Ovary (tissue), 9 donors: ENCODE results near the gene RPS6KA3. TPM values are rescaled to one million over a fixed set of nuclear protein-coding genes. Genes with fewer than 3 reads are reported as not detected.

Experiments
- DNase-seq, 5 donors: peaks; one replicate each; pipeline ENCODE4 v3.0.0-alpha.2; 2019 to 2020
- H3K27ac ChIP-seq, 2 donors: fragments of 200-600 bp; one replicate each; pipeline versions ENCODE4 v1.5.1 to v1.8.0; 2019 to 2022
- H3K27me3 ChIP-seq: fragments of 200-600 bp; one replicate; pipeline ENCODE4 v1.8.0; 2022
- H3K36me3 ChIP-seq: fragments of 200-600 bp; sonication (generic); one replicate; pipeline ENCODE4 v1.5.1; 2019
- H3K4me1 ChIP-seq: one replicate; pipeline ENCODE4 v1.8.1; 2013; ENCODE audit warnings: mild to moderate bottlenecking, moderate library complexity; ENCODE audit not compliant: insufficient read depth
- H3K4me3 ChIP-seq: fragments of 200-600 bp; sonication (generic); one replicate; pipeline ENCODE4 v1.5.1; 2017
- H3K9me3 ChIP-seq, 2 donors: fragments of 200-600 bp in 1 of 2; sonication (generic) in 1 of 2; one replicate each; pipeline versions ENCODE4 v1.5.1 to v1.8.1; 2013 to 2019; ENCODE audit warnings: mild to moderate bottlenecking in 1 of 2, moderate library complexity in 1 of 2
- CTCF ChIP-seq, 3 donors: fragments of 450-650 bp in 2 of 3; fragments of 200-600 bp in 1 of 3; IDR thresholded peaks; one replicate each; pipeline versions ENCODE4 v1.5.1 to v1.8.0; 2016 to 2022; ENCODE audit warnings: antibody characterized with exemption in 3 of 3, mild to moderate bottlenecking in 1 of 3
- EP300 ChIP-seq: sonication (generic); formaldehyde crosslinking; IDR thresholded peaks from one replicate; pipeline ENCODE4 v1.6.1; 2017; ENCODE audit warnings: antibody characterized with exemption
- POLR2A ChIP-seq: fragments of 450-650 bp; IDR thresholded peaks from one replicate; pipeline ENCODE4 v1.6.1; 2017; ENCODE audit warnings: antibody characterized with exemption, mild to moderate bottlenecking, moderate library complexity
- WGBS, 3 donors: extraction: QIAGEN DNeasy Blood & Tissue Kit in 1 of 3; methylation state at CpG; one replicate each; pipeline versions ENCODE4 v1.1.5 to v1.1.7; 2013 to 2017; 5-methylcytosine and 5-hydroxymethylcytosine counted together
- intact Hi-C, 4 donors: fragments of 100-400 bp; cut with DNase I; formaldehyde crosslinking; loops; one replicate each; pipeline versions ENCODE4 v1.11.0 to v1.15.1; 2022 to 2023
- polyA plus RNA-seq, 2 donors: library from polyadenylated mRNA; stranded (reverse); fragments of 200-250 nt in 1 of 2; fragments of 350-450 nt in 1 of 2; fragmentation: Illumina TruSeq in 1 of 2; extraction: RNeasy Lipid Tissue Mini Kit (QIAGEN cat#74804) in 1 of 2; gene quantifications; one replicate each; pipeline ENCODE4 v1.2.3, GENCODE V29; 2013 to 2014
- total RNA-seq, 7 donors: library from RNA; depleted of rRNA in 2 of 7; stranded (reverse); fragments of >200 nt in 2 of 7; fragmentation: NEBNext Ultra II Directional in 3 of 7; extraction: Animal tissue kit (Norgen Biotek cat#: 25700) in 3 of 7; gene quantifications; one replicate each; pipeline versions ENCODE4 v1.1.0 to v1.2.4, GENCODE V29; 2016 to 2023
- donor health status: DM: no; HTN: no; CAD: no; lungs with moderate emphysema.
- donor health status: DM: no; HTN: no; CAD: no.
- donor health status: Bipolar disorder and iron deficiency.
- donor health status: DM: yes; HTN: yes; CAD: no.
- donor health status: DM: no; HTN: no; CAD: no.
- donor health status: DM: yes; HTN: yes; CAD: no.

Gene RPS6KA3
- total and polyA plus RNA-seq, 9 donors = 10.1 to 30.3 (median 26.6) TPM

- 60 to 71% (median 69%) methylated on average over 3 of the region's 3 CpGs for WGBS, 3 donors
- intact Hi-C loops = no loop called here
- no peak overlapping the region for H3K4me3 ChIP-seq
- DNase-seq = no peak
- H3K27me3 ChIP-seq = no peaks in the 10 kb centered on the region
- TF ChIP-seq EP300 (no peak), POLR2A (no peak), CTCF (IDR thresholded peaks at IDR 0.05) (no peak)
- H3K4me1 ChIP-seq = no peaks in the 10 kb centered on the region
- H3K27ac ChIP-seq = no peak overlapping the region
- H3K9me3 ChIP-seq = no peaks in the 10 kb centered on the region
- H3K36me3 ChIP-seq = no peaks in the 10 kb centered on the region
Measured at GRCh38 chrX:20229155-20229554, 37.6 kb downstream of the RPS6KA3 start.

- WGBS, 3 donors = 68 to 77% (median 69%) methylated on average over 2 of the region's 2 CpGs
- Histone ChIP-seq H3K27ac (no peak overlapping the region), H3K9me3 (no peaks in the 10 kb centered on the region), H3K4me3 (no peak overlapping the region), H3K36me3 (no peaks in the 10 kb centered on the region), H3K27me3 (no peaks in the 10 kb centered on the region), H3K4me1 (no peaks in the 10 kb centered on the region)
- TF ChIP-seq POLR2A (no peak), CTCF (IDR thresholded peaks at IDR 0.05) (no peak), EP300 (no peak)
- no peak for DNase-seq
- intact Hi-C loops = no loop called here
Measured at GRCh38 chrX:20228245-20228644, 38.5 kb downstream of the RPS6KA3 start.

GRCh38 chrX:20227116-20227515 is 39.6 kb downstream of the RPS6KA3 start:
- TF ChIP-seq CTCF (IDR thresholded peaks at IDR 0.05) = no peak
- no peak for TF ChIP-seq EP300
- intact Hi-C loops = no loop called here
- Histone ChIP-seq H3K27ac (no peak overlapping the region), H3K4me1 (no peaks in the 10 kb centered on the region), H3K9me3 (no peaks in the 10 kb centered on the region), H3K36me3 (no peaks in the 10 kb centered on the region), H3K27me3 (no peaks in the 10 kb centered on the region), H3K4me3 (no peak overlapping the region)
- no peak for DNase-seq
- WGBS, 3 donors = 57 to 64% (median 59%) methylated on average over 2 of the region's 2 CpGs

GRCh38 chrX:20225488-20225833 is 41.2 kb downstream of the RPS6KA3 start:
- Histone ChIP-seq H3K27ac (no peak overlapping the region), H3K9me3 (no peaks in the 10 kb centered on the region), H3K4me1 (no peaks in the 10 kb centered on the region), H3K4me3 (no peak overlapping the region), H3K27me3 (no peaks in the 10 kb centered on the region), H3K36me3 (no peaks in the 10 kb centered on the region)
- intact Hi-C loops = no loop called here
- no peak for DNase-seq
- 73 to 81% (median 81%) methylated on average over 1 of the region's 1 CpG for WGBS, 3 donors
- no peak for TF ChIP-seq EP300
- TF ChIP-seq CTCF (IDR thresholded peaks at IDR 0.05) = no peak
- TF ChIP-seq POLR2A = no peak
